Endodermal cell (in vitro differentiated cells): Measurements from ENCODE around the gene MTHFD1L. TPM values are rescaled to one million over a fixed set of nuclear protein-coding genes. Genes with fewer than 3 reads are reported as not detected.

Source experiments
- DNase-seq: peaks from one replicate; pipeline ENCODE4 v3.0.0-alpha.2; 2017
- H3K27ac ChIP-seq: 2 replicates; pipeline ENCODE4 v1.5.1; 2013; ENCODE audit warnings: mild to moderate bottlenecking, low read depth, low read length, moderate library complexity
- H3K27me3 ChIP-seq: 2 replicates; pipeline ENCODE4 v1.6.1; 2013; ENCODE audit warnings: mild to moderate bottlenecking, low read length, moderate library complexity; ENCODE audit not compliant: insufficient read depth, control insufficient read depth, poor library complexity, severe bottlenecking
- H3K36me3 ChIP-seq: 2 replicates; pipeline ENCODE4 v1.7.0; 2013; ENCODE audit warnings: mild to moderate bottlenecking, low read length, moderate library complexity; ENCODE audit not compliant: control insufficient read depth, insufficient read depth
- H3K4me1 ChIP-seq: one replicate; pipeline ENCODE4 v1.7.0; 2013; ENCODE audit warnings: low read length; ENCODE audit not compliant: control insufficient read depth, insufficient read depth
- H3K4me3 ChIP-seq: 2 replicates; pipeline ENCODE4 v1.5.1; 2013; ENCODE audit warnings: mild to moderate bottlenecking, low read length, moderate library complexity
- H3K9ac ChIP-seq: 2 replicates; pipeline ENCODE4 v1.6.1; 2013; ENCODE audit warnings: mild to moderate bottlenecking, low read length, moderate library complexity; ENCODE audit not compliant: poor library complexity, severe bottlenecking; ENCODE audit errors: extremely low read depth
- H3K9me3 ChIP-seq: 2 replicates; pipeline ENCODE4 v1.6.1; 2013; ENCODE audit warnings: mild to moderate bottlenecking, low read length, moderate library complexity; ENCODE audit not compliant: control insufficient read depth
- H3K27ac Mint-ChIP-seq: 2 replicates; pipeline ENCODE4 v1.8.0; 2020; ENCODE audit warnings: mixed read lengths
- H3K27me3 Mint-ChIP-seq: 2 replicates; pipeline ENCODE4 v1.8.0; 2021; ENCODE audit warnings: mild to moderate bottlenecking, mixed read lengths; ENCODE audit not compliant: insufficient read depth
- H3K36me3 Mint-ChIP-seq: 2 replicates; pipeline ENCODE4 v1.8.0; 2020; ENCODE audit warnings: low read depth, mixed read lengths
- H3K4me1 Mint-ChIP-seq: 2 replicates; pipeline ENCODE4 v1.8.0; 2020; ENCODE audit warnings: mixed read lengths
- H3K4me3 Mint-ChIP-seq: 2 replicates; pipeline ENCODE4 v1.8.0; 2020; ENCODE audit warnings: mild to moderate bottlenecking, moderate library complexity, mixed read lengths
- H3K9me3 Mint-ChIP-seq: 2 replicates; pipeline ENCODE4 v1.8.0; 2020; ENCODE audit warnings: mild to moderate bottlenecking, mixed read lengths
- WGBS, 2 experiments: methylation state at CpG; one replicate each; pipeline versions ENCODE4 v1.1.5 to v1.1.7; 2013; ENCODE audit warnings: missing lambda C conversion rate in 2 of 2, mixed read lengths in 1 of 2; ENCODE audit not compliant: insufficient coverage in 1 of 2, insufficient read length in 1 of 2; 5-methylcytosine and 5-hydroxymethylcytosine counted together
- total RNA-seq, 2 donors: library from RNA; stranded (reverse); fragmentation: NEBNext Ultra II Directional in 1 of 2; extraction: Animal tissue kit (Norgen Biotek cat#: 25700) in 1 of 2; gene quantifications; 2 replicates in 1 of 2; 3 replicates in 1 of 2; pipeline ENCODE4 v1.2.1, GENCODE V29; 2021
- TF ChIP-seq, protein P1 (sequence below): fragments of 200-600 bp; sonication (generic); conservative IDR thresholded peaks from 2 replicates; pipeline ENCODE4 v1.5.0; 2021; ENCODE audit warnings: antibody characterized with exemption, mild to moderate bottlenecking

MTHFD1L gene
- total RNA-seq, 2 donors from 2014 or later, result 70.2 to 72.6 TPM

DNA sequence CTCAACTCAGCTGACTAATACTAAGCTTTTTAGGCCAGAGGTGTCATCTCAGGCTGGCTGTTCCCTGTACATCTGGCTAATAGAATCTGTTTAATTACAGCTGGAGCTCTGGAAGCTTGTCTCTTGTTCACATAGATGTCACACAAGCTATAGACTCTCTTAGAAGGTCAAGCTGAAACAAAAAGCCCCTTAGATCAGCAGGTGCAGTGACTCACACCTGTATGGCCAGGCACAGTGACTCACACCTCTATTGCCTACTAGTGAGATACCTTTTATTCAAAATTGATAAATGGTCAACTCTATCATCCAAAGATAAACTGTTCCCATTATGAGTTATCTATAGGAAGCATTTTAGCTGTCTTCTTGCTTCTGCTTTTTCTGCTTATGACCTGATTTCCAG, 29.9 kb upstream of the MTHFD1L start:
- Mint-ChIP-seq H3K27ac (no peak overlapping the region), H3K36me3 (no peaks in the 10 kb centered on the region), H3K9me3 (no peaks in the 10 kb centered on the region), H3K27me3 (no peaks in the 10 kb centered on the region), H3K4me1 (no peaks in the 10 kb centered on the region), H3K4me3 (no peak overlapping the region)
- DNase-seq, result no peak
- H3K27me3 ChIP-seq, result no peaks in the 10 kb centered on the region
- H3K36me3 ChIP-seq, result no peaks in the 10 kb centered on the region
- H3K9ac ChIP-seq, result no peak overlapping the region
- no peak overlapping the region for H3K27ac ChIP-seq
- H3K4me1 ChIP-seq, result no peaks in the 10 kb centered on the region
- no peak overlapping the region for H3K4me3 ChIP-seq
- no peaks in the 10 kb centered on the region for H3K9me3 ChIP-seq
- TF ChIP-seq, protein P1, sequence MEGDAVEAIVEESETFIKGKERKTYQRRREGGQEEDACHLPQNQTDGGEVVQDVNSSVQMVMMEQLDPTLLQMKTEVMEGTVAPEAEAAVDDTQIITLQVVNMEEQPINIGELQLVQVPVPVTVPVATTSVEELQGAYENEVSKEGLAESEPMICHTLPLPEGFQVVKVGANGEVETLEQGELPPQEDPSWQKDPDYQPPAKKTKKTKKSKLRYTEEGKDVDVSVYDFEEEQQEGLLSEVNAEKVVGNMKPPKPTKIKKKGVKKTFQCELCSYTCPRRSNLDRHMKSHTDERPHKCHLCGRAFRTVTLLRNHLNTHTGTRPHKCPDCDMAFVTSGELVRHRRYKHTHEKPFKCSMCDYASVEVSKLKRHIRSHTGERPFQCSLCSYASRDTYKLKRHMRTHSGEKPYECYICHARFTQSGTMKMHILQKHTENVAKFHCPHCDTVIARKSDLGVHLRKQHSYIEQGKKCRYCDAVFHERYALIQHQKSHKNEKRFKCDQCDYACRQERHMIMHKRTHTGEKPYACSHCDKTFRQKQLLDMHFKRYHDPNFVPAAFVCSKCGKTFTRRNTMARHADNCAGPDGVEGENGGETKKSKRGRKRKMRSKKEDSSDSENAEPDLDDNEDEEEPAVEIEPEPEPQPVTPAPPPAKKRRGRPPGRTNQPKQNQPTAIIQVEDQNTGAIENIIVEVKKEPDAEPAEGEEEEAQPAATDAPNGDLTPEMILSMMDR, result no peak

DNA sequence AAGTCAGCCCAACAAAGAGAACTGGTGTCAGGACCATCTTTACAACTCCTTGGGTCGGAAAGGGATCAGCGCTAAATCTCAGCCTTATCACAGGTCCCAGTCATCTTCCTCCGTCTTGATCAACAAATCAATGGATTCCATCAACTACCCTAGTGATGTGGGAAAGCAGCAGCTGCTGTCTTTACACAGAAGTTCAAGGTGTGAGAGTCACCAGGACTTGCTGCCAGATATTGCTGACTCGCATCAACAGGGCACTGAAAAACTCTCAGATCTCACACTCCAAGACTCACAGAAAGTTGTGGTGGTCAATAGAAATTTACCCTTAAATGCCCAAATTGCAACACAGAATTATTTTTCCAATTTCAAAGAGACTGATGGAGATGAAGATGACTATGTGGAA, 25.3 kb upstream of the MTHFD1L start:
- no peak overlapping the region for H3K27ac Mint-ChIP-seq
- Histone ChIP-seq H3K9me3 (no peaks in the 10 kb centered on the region), H3K36me3 (no peaks in the 10 kb centered on the region), H3K4me1 (no peaks in the 10 kb centered on the region), H3K27me3 (no peaks in the 10 kb centered on the region), H3K9ac (no peak overlapping the region), H3K27ac (no peak overlapping the region), H3K4me3 (no peak overlapping the region)
- 83 to 92% methylated on average over 1 to 4 of the region's 4 CpGs for WGBS, 2 experiments
- no peaks in the 10 kb centered on the region for H3K4me1 Mint-ChIP-seq
- DNase-seq, result no peak
- no peaks in the 10 kb centered on the region for H3K9me3 Mint-ChIP-seq
- H3K27me3 Mint-ChIP-seq, result no peaks in the 10 kb centered on the region
- no peak overlapping the region for H3K4me3 Mint-ChIP-seq
- TF ChIP-seq, protein P1, result no peak
- H3K36me3 Mint-ChIP-seq, result no peaks in the 10 kb centered on the region

DNA sequence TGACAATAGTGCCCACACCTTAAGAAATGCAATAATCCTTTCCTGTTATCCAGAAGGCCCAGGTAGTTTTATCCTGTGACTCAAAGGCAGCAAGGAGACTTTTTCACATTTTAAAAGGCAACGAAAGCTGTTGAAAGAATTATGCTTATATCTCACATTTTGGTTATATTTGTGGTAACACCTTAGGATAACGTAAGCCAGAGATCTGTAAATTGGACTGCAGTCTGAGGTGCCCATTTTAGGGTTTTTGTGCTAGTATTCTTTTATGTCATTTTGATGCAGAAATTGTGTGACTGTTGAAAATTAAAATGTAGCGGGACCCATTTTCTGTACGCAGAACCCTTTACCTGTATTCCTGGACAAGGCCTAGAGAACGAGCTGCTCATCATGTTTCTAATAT, 24.3 kb upstream of the MTHFD1L start:
- Mint-ChIP-seq H3K9me3 (no peaks in the 10 kb centered on the region), H3K36me3 (no peaks in the 10 kb centered on the region), H3K27me3 (no peaks in the 10 kb centered on the region), H3K27ac (no peak overlapping the region), H3K4me3 (no peak overlapping the region), H3K4me1 (no peaks in the 10 kb centered on the region)
- Histone ChIP-seq H3K27me3 (no peaks in the 10 kb centered on the region), H3K4me1 (no peaks in the 10 kb centered on the region), H3K36me3 (no peaks in the 10 kb centered on the region), H3K4me3 (no peak overlapping the region), H3K9me3 (no peaks in the 10 kb centered on the region), H3K27ac (no peak overlapping the region), H3K9ac (no peak overlapping the region)
- TF ChIP-seq, protein P1, result no peak
- no peak for DNase-seq
- WGBS, 2 experiments, result 90 to 96% methylated on average over 5 of the region's 5 CpGs
